Measurements from ENCODE around the gene PPT1. TPM values are rescaled to one million over a fixed set of nuclear protein-coding genes. Genes with fewer than 3 reads are reported as not detected.

PPT1 gene
- total and polyA plus RNA-seq, 2 of the 8 experiments (the other 6 are each of a cell fraction or from before 2014, with no cell fraction given), result 77.1 to 150 TPM

- H2AFZ ChIP-seq (ENCODE audit: low read length), result no peak overlapping the region
- no peak overlapping the region for H3K9ac ChIP-seq (replicated peaks in 1 of 4; ENCODE audit: extremely low read depth in 1 of 4, low read depth in 3 of 4, low read length in 3 of 4)
- DNase-seq (ENCODE audit: low read depth in 1 of 2, low spot score in 2 of 2) (no peak), FAIRE-seq (no peak)
- H3K4ac ChIP-seq (replicated peaks; ENCODE audit: insufficient read length, low read depth, low read length), result no peak overlapping the region
- H3K18ac ChIP-seq (ENCODE audit: extremely low read depth, low read length), result no peak overlapping the region
- no peak overlapping the region for H2AK5ac ChIP-seq (ENCODE audit: low read depth, low read length)
- no peak overlapping the region for H3K4me3 ChIP-seq (ENCODE audit: extremely low read depth in 1 of 4, insufficient read depth in 2 of 4, low read depth in 3 of 4, low read length in 4 of 4)
- H3K14ac ChIP-seq (ENCODE audit: insufficient read length), result no peak overlapping the region
- no peaks in the 10 kb centered on the region for H3K23me2 ChIP-seq (ENCODE audit: low read depth, low read length)
- no peak overlapping the region for H3K56ac ChIP-seq (replicated peaks; ENCODE audit: insufficient read length, low read depth, low read length)
- H3K4me1 ChIP-seq (replicated peaks in 1 of 4; ENCODE audit: control insufficient read depth in 3 of 4, insufficient read depth in 4 of 4, low read length in 3 of 4), result no peaks in the 10 kb centered on the region
- H3K27me3 ChIP-seq (replicated peaks in 1 of 4; ENCODE audit: control insufficient read depth in 3 of 4, extremely low read depth in 1 of 4, insufficient read depth in 3 of 4, low read length in 3 of 4), result no peaks in the 10 kb centered on the region
- H3K36me3 ChIP-seq (ENCODE audit: control insufficient read depth in 2 of 4, insufficient read depth in 4 of 4, low read length in 3 of 4), result no peaks in the 10 kb centered on the region
- H3K9me3 ChIP-seq (ENCODE audit: insufficient read depth in 2 of 2, low read depth in 1 of 2, low read length in 1 of 2), result no peaks in the 10 kb centered on the region
- H4K91ac ChIP-seq (replicated peaks; ENCODE audit: insufficient read length, low read length), result no peak overlapping the region
- no peak overlapping the region for H3K23ac ChIP-seq (ENCODE audit: insufficient read length)
- H4K20me1 ChIP-seq (replicated peaks in 1 of 2; ENCODE audit: control insufficient read depth in 1 of 2, insufficient read depth in 2 of 2, low read length in 2 of 2), result no peaks in the 10 kb centered on the region
- H3K27ac ChIP-seq (ENCODE audit: low read depth, low read length), result no peak overlapping the region
- no peaks in the 10 kb centered on the region for H3K79me1 ChIP-seq (ENCODE audit: low read depth, low read length)
- H4K8ac ChIP-seq (ENCODE audit: extremely low read depth, insufficient read depth, low read length), result no peak overlapping the region
- H3K4me2 ChIP-seq (ENCODE audit: insufficient read depth in 1 of 2, low read depth in 2 of 2, low read length in 2 of 2), result no peak overlapping the region
- no peak overlapping the region for H2BK20ac ChIP-seq (ENCODE audit: low read length)
- ChIA-PET POLR2A (ENCODE audit: partially characterized antibody) (no interaction called here), CTCF (ENCODE audit: partially characterized antibody) (interaction anchor here (1.1 to 1.5 kb wide), 2 partner anchors 11 to 33 kb away, joined by 3 read pairs; no protein-coding TSS in a partner anchor)
- no peak overlapping the region for H2BK15ac ChIP-seq (ENCODE audit: low read length)
- H4K5ac ChIP-seq (ENCODE audit: insufficient read length, low read depth, low read length), result no peak overlapping the region
- no peak overlapping the region for H2BK5ac ChIP-seq (ENCODE audit: low read depth, low read length)
- H2BK12ac ChIP-seq (ENCODE audit: low read depth, low read length), result no peak overlapping the region
- H2BK120ac ChIP-seq (replicated peaks; ENCODE audit: low read depth, low read length), result no peak overlapping the region
- H3K79me2 ChIP-seq (ENCODE audit: control insufficient read depth in 1 of 2, insufficient read depth in 2 of 2, low read length in 2 of 2), result no peaks in the 10 kb centered on the region
- no peak for TF ChIP-seq EP300 (IDR thresholded peaks at IDR 0.05; ENCODE audit: borderline replicate concordance in 1 of 2, low read depth in 2 of 2, low read length in 2 of 2)
- TF ChIP-seq CREB1 (IDR thresholded peaks at IDR 0.05), result no peak
- TF ChIP-seq BACH1 (IDR thresholded peaks at IDR 0.05; ENCODE audit: low read length), result no peak
- TF ChIP-seq MAX (IDR thresholded peaks at IDR 0.05), result no peak
- no peak for TF ChIP-seq JUN (IDR thresholded peaks at IDR 0.05; ENCODE audit: low read depth, low read length)
Measured at GRCh38 chr1:40110389-40110788, 13.3 kb upstream of the PPT1 start.

Data from H1 (cell line).